NCI-H1048 (cell line): ENCODE measurements around the gene FAM83B.

ENCODE experiments used
- DNase-seq: peaks from one replicate; lab custom pipeline; 2025; lab: John Stamatoyannopoulos, UW

FAM83B gene

DNA sequence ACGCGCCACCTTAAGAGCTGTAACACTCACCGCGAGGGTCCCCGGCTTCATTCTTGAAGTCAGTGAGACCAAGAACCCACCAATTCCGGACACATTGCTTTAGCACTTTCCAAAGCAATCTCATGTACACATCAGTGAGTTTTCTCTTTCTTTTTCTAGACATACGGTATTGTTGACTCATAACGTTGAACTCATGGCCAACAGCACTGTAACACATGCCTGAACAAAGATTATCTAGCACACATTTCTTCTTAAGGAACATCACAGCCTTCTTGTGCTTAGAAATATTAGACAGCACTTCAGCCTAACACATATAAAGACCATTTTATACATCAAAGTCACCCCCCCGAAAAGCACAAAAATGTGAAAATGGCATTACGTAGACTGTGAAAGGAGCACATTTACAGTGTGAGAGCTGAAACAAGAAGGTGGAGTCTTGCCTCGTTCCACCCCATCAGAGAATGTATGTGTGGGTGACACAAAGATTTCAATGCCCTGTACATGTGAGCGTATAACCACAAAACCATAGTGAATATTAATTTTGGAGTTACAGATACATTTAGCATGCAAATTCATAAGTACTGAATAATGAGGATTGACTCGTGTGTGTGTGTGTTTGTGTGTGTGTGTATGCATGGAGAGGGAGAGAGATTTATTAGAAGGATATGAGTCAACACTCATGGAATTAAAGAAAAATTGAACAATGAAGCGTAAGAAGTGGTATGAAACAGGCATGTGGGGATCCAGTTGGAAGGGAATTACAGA, 134.1 kb downstream of the FAM83B start:
- DNase-seq: no peak

- DNase-seq: no peak
These were observed 134.7 kb downstream of the FAM83B start for GRCh38 chr6:54981276-54981609.

DNA sequence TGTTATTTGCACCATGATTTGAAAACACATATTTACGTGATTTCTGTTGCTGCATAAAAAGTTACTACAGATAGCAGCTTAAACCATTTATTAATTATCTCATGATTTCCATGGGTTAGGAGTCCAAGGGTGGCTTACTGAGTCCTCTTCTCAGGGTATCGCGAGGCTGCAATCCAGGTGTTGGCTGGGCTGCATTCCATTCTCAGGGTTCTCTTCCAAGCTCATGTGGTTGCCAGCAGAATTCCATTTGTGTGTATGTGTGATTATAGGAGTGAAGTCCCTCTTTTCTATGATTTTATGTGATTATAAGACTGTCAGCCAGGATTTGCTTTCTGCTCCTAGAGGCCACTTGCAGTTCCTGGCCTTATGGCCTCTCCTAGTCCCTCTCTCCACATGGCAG, 135.1 kb downstream of the FAM83B start:
- DNase-seq: no peak

- no peak for DNase-seq
These were observed 141.2 kb downstream of the FAM83B start for GRCh38 chr6:54987633-54988290.

DNA sequence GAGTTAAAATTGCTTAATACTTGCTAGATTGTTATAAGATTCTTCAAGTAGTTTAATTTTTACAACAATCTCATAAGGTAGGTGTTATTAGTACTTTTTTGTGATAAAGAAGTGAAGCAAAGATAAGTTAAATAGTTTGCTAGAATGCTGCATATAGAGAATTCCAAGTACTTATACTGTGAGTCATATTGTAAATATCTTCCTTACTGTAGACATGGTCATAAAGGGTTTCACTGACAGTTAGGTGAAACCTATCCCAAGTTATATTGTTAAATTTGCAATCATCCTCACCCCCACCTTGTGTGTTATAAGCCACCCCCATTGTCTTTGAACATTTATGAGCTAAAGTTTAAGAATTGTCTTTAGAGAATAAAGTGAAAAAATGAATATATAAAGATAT, 142.0 kb downstream of the FAM83B start:
- DNase-seq: no peak

DNA sequence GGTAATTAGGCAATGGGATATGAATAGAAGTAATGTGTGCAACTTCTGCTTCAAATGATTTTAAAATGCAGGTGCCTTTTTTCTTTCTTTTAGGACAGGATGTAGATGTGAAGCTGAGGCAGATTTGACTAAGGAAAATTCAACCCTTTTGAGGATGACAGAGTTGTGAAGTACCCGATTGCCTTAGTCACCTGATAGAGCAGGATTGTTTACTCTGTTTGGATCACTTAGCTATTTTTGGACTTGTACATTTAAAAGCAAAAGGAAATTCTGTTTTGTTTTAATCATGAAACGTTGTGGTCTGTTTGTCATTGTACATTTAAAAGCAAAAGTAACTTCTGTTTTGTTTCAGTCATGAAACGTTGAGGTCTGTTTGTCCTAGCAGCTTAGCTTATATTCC, 143.4 kb downstream of the FAM83B start:
- DNase-seq: no peak
